SU-DHL-6 (cell line): ENCODE results near the gene RPS3.

Source experiments
- H2AFZ ChIP-seq: fragments of 200-600 bp; sonication (generic); 2 replicates; pipeline ENCODE4 v1.6.1; 2014; ENCODE audit warnings: low read depth, mild to moderate bottlenecking, moderate library complexity, mixed read lengths, antibody characterized with exemption, low read length; ENCODE audit not compliant: severe bottlenecking
- H3F3A ChIP-seq: fragments of 200-600 bp; shearing (Covaris generic); 2 replicates; pipeline ENCODE4 v1.6.0; 2016; ENCODE audit warnings: antibody characterized with exemption, mild to moderate bottlenecking; ENCODE audit not compliant: insufficient read depth
- H3K27ac ChIP-seq: fragments of 200-600 bp; sonication (generic); 2 replicates; pipeline ENCODE4 v1.5.1; 2016; ENCODE audit warnings: low read depth, mild to moderate bottlenecking, low read length, moderate library complexity, mixed read lengths
- H3K27me3 ChIP-seq: fragments of 200-600 bp; sonication (generic), shearing (Covaris generic); 2 replicates; pipeline ENCODE4 v1.6.0; 2014; ENCODE audit warnings: mild to moderate bottlenecking, low read length
- H3K36me3 ChIP-seq: fragments of 200-600 bp; sonication (generic); 2 replicates; pipeline ENCODE4 v1.6.1; 2014; ENCODE audit warnings: mild to moderate bottlenecking, low read length, mixed read lengths
- H3K4me2 ChIP-seq: fragments of 300-600, 200-600 bp; shearing (Covaris generic), sonication (generic); 2 replicates; pipeline ENCODE4 v1.6.0; 2014; ENCODE audit warnings: low read length, low read depth, mild to moderate bottlenecking; ENCODE audit not compliant: poor library complexity, severe bottlenecking
- H3K4me3 ChIP-seq: fragments of 200-600 bp; sonication (generic); 2 replicates; pipeline ENCODE4 v1.5.1; 2014; ENCODE audit warnings: antibody characterized with exemption, low read length, mild to moderate bottlenecking, mixed read lengths; ENCODE audit not compliant: insufficient read depth, poor library complexity, severe bottlenecking
- H3K79me2 ChIP-seq: fragments of 200-600 bp; sonication (generic); 2 replicates; pipeline ENCODE4 v1.6.1; 2014; ENCODE audit warnings: mild to moderate bottlenecking, low read length, moderate library complexity; ENCODE audit not compliant: insufficient read depth
- H3K9ac ChIP-seq: fragments of 200-600 bp; sonication (generic); 2 replicates; pipeline ENCODE4 v1.7.0; 2014; ENCODE audit warnings: mild to moderate bottlenecking, low read length
- H3K9me2 ChIP-seq: fragments of 200-600 bp; sonication (generic); replicated peaks from 2 replicates; pipeline ENCODE4 v1.6.1; 2014; ENCODE audit warnings: low read length; ENCODE audit not compliant: insufficient read depth
- H3K9me3 ChIP-seq: fragments of 200-600 bp; sonication (generic); 2 replicates; pipeline ENCODE4 v1.6.1; 2014; ENCODE audit warnings: low read length, mixed read lengths; ENCODE audit not compliant: insufficient read depth
- H4K20me1 ChIP-seq: fragments of 200-600 bp; sonication (generic); 2 replicates; pipeline ENCODE4 v1.6.1; 2014; ENCODE audit warnings: low read depth, mild to moderate bottlenecking, antibody characterized with exemption, low read length, moderate library complexity, mixed read lengths
- CTCF ChIP-seq: fragments of 200-600 bp; sonication (generic); IDR thresholded peaks from one replicate; pipeline ENCODE4 v1.5.1; 2017; ENCODE audit warnings: antibody characterized with exemption, mild to moderate bottlenecking, low read length, moderate library complexity; ENCODE audit not compliant: insufficient read depth, poor library complexity, severe bottlenecking
- EZH2phosphoT487 ChIP-seq: fragments of 200-600 bp; sonication (generic), shearing (Covaris generic); conservative IDR thresholded peaks from 2 replicates; pipeline ENCODE4 v1.6.1; 2018; ENCODE audit warnings: mild to moderate bottlenecking, antibody characterized with exemption, low read length, moderate library complexity, mixed read lengths

RPS3 gene

GRCh38 chr11:75430714-75431532 is 31.6 kb downstream of the RPS3 start:
- H3K27ac ChIP-seq, result no peak overlapping the region
- H3F3A ChIP-seq, result no peaks in the 10 kb centered on the region
- no peaks in the 10 kb centered on the region for H3K36me3 ChIP-seq
- no peaks in the 10 kb centered on the region for H3K9me3 ChIP-seq
- H3K4me3 ChIP-seq, result no peak overlapping the region
- no peak overlapping the region for H3K9ac ChIP-seq
- TF ChIP-seq EZH2phosphoT487 (no peak), CTCF (no peak)
- H3K4me2 ChIP-seq, result no peak overlapping the region
- H2AFZ ChIP-seq, result no peak overlapping the region
- no peaks in the 10 kb centered on the region for H3K79me2 ChIP-seq
- no peaks in the 10 kb centered on the region for H4K20me1 ChIP-seq
- no peaks in the 10 kb centered on the region for H3K9me2 ChIP-seq
- no peaks in the 10 kb centered on the region for H3K27me3 ChIP-seq

- Histone ChIP-seq H3K36me3 (no peaks in the 10 kb centered on the region), H4K20me1 (no peaks in the 10 kb centered on the region), H3K4me3 (no peak overlapping the region), H3F3A (no peaks in the 10 kb centered on the region), H3K4me2 (no peak overlapping the region), H3K79me2 (no peaks in the 10 kb centered on the region), H3K27me3 (no peaks in the 10 kb centered on the region), H3K9me2 (no peaks in the 10 kb centered on the region), H2AFZ (no peak overlapping the region), H3K9ac (no peak overlapping the region), H3K9me3 (no peaks in the 10 kb centered on the region), H3K27ac (no peak overlapping the region)
- TF ChIP-seq CTCF, result no peak
- TF ChIP-seq EZH2phosphoT487, result no peak
Measured at GRCh38 chr11:75431533-75432525, 32.5 kb downstream of the RPS3 start.

GRCh38 chr11:75432911-75433321 is 33.6 kb downstream of the RPS3 start, which contains the start of gene KLHL35:
TSS of gene KLHL35 (minus strand) at chr11:75433203. CDS start at chr11:75430629, 2,574 bp downstream.
- H3K27ac ChIP-seq, result no peak within 1 kb of the TSS
- H3K9ac ChIP-seq, result no peak within 1 kb of the TSS
- no peaks in the 10 kb centered on the region for H3K9me3 ChIP-seq
- TF ChIP-seq EZH2phosphoT487 (no peak), CTCF (no peak)
- H3K79me2 ChIP-seq, result no peaks in the 10 kb centered on the region
- no peak within 1 kb of the TSS for H3K4me2 ChIP-seq
- H3K9me2 ChIP-seq, result no peaks in the 10 kb centered on the region
- H3K36me3 ChIP-seq, result no peaks in the 10 kb centered on the region
- no peaks in the 10 kb centered on the region for H4K20me1 ChIP-seq
- no peaks in the 10 kb centered on the region for H3K27me3 ChIP-seq
- no peak within 1 kb of the TSS for H3K4me3 ChIP-seq
- H2AFZ ChIP-seq, result no peak within 1 kb of the TSS
- H3F3A ChIP-seq, result no peaks in the 10 kb centered on the region
